HG02884 (cell line): Measurements from ENCODE around the gene DCLK1.

Experiments used
- ATAC-seq: cut with Tn5 transposase; IDR thresholded peaks from one replicate; pipeline ENCODE4 v1.9.1; 2021; ENCODE audit warnings: mild to moderate bottlenecking, moderate library complexity; ENCODE audit not compliant: unreplicated experiment

DCLK1 gene

DNA sequence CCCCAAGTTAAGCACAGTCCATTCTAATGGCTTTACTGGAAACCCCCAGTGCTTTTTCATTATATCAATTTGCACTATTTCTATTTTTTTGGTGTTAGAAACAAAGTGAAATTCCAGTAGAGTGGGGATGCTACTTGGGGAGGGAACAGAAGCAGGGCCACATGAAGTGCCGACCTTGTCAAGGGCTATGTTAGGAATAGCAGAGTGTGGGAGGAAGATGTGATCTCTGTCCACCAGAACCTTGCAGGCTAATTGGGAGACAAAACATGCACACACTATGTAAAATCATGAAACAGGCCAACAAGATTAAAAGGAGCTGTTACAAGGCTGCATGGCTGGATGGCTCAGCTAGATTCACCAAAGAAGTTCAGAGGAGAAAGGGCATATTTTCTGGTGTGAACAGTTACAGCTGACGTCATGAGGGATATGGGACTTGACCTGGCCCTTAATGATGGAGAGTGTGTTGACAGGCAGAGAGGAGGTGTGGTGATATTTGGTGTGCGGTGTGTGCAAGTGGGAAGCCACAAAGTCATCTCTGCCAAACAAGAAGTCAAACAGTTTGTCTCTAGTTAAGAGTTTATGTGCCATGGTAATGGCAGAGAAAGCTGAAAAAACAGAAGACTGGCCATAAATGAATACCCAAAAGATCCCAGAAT, 336.3 kb downstream of the DCLK1 start:
- ATAC-seq: no peak

DNA sequence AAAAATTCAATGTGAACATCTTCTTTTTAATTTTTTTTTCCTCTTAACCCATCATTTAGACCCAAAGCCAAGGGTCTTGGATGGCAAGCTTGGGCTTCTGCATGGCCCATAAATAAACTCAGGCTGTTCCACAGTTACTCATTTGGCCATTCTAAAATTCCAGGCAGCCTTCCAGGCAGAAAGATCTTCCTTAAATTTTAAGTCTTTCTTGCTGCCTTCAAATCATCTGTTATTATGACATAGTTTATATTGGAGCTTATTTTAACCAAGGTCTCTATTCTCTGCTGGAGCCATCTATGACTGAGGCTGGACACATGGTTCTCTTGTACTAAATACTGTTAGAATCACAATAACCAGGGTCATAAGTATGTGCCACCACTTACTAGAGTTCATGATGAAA, 337.4 kb downstream of the DCLK1 start:
- ATAC-seq: no peak

DNA sequence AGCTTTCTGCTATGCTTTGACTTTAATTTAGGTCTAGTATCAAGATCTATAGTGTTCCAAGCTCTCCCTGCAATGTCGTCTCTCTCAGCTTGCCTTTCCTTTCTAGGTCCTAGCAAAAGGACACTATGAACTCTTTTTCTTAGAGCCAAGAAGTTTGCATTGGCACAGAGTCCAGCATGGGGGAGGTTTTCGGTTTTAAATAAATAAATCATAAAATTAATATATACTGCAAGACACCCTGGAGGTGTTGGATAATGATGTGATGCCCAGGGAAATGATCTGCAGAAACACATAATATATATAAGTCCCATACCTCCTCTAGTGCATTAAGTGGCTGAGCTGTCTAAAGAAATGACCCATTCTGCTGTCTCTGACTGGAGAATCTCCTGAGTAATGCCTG, 338.3 kb downstream of the DCLK1 start:
- ATAC-seq: no peak

DNA sequence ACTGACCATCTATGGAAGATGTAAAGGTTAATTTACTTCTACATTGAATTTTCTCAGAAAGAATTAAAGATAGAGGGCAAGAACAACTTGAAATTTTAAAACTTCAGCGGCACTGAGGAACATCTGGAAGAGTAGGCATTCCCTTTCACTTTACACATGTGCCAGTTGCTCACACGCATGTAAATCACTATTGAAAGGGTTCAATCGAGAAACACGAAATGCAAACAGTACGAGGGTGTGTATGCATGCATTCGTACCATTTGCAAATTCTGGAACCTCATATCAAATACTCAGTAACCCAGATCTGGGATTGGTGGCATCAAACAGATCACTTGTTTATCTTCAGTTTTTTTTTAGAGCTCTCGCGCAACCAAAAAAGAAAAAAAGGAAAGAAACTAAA, 339.2 kb downstream of the DCLK1 start:
- ATAC-seq: no peak

DNA sequence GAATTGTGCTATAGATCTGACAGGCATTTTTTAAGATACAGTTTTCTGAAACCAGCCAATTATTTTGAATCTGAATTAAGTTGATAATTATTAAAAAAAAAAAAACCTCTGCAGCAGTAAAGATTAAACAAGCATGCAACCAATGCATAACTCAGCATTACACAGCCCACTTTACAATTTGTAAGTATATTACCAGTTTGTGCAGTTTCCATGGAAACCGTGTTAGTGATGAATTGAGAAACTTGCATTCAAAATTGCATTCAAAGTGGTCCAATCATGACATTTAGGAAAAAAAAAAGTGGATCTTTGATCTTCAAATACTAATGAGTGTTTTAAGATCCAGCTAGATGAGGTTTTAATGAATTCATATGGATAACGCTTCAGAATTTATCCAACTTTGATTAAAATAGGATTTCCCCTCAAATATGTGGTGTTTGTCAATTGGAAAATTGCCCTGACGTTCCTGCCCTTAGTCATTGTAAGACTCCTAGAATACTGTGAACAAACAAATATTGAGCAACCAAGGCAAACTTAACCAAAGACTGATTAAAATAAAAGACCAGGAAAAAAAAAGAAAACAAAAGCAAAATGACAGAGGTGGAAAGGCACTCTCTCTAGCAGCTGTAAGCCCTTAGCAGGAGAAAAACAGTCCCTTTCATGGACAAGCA, 339.9 kb downstream of the DCLK1 start:
- no peak for ATAC-seq

DNA sequence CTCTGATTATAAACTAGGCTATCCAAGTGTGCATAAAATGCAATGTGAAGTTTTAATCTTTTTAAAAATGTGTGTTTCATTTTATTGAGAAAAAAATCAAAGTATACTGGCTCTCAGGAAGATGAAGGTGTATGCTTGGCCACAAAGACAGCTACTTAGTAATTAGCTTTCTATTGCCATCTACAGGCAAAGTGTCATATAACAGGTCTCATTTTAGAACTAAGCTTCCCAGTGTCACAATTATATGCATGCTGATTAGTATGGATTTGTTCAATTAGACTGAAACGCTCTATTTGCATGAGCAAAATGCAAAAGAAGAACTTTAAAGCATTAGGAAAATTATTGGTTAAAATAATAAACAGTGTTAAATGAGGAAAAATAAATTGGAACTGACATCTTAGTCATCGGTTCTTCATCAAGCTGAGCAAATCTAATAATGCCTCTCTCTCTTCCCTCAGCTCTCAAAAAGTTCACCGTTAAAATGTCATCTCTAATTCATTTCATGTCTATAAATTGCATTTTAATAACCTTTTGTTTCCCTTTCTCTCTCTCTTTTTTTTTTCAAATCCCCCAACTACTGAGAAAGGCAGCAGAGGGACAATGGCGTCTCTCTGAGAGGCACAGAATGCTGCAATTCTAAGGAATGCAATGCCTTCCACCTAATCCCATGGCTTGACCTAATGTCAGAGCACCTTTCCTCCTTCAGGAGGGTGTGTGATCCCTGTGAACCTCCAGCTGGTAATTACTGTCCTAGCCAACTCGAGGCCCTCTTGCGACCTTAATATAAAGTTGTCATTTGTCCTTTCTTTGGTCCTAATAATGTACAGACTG, 341.6 kb downstream of the DCLK1 start:
- peak; percentile 79 for ATAC-seq

DNA sequence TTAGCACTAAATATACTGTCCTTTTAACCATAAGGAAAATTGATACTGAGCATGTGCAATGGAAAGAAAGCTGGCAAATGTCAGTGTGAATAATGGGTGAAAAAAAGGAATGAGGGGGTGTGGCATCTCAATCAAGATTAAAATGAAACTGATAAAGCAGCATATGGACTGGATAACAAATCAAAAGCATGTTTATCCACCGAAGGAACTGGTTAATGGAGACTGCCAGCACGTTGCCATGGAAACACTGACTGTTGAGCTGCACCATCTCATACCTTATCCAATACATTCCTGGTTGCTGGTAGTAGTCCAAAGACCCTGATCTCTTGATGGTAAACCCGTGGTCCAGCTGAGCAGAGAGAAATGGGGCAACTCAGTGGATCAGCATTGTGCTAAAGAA, 343.2 kb downstream of the DCLK1 start:
- ATAC-seq: no peak

DNA sequence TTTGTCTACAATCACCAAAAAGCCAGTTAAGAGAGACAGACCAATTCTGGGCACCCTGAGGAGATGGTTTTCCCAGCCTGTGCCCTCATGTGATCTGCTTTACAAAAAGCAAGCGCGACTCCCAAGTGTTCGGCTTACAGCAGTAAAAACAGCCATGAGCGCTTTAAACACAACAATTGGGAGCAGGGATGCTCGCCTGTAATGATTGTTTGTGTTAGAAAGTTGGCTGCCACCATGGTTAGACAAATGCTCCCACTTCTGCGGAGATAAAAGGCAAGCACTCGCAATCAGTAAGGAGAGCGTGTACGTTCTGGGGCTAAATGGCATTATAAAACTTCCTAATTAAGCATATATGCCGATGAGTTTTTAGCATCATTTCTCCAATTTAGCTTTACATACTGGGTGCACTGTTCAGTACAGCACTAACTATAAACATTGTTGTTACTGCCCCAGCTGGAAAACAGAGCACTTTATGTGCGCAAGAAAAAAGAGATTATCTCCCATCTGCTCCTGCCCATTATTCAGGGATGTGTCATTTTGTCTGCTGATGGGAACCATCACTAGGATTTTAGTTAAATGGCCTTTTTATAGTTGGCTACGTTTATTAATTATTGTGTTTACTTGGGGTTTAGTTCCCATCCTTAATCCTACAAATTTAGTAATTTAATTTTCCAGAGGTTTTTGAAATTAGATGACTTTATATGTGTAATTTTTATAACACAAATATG, 345.4 kb downstream of the DCLK1 start:
- no peak for ATAC-seq

DNA sequence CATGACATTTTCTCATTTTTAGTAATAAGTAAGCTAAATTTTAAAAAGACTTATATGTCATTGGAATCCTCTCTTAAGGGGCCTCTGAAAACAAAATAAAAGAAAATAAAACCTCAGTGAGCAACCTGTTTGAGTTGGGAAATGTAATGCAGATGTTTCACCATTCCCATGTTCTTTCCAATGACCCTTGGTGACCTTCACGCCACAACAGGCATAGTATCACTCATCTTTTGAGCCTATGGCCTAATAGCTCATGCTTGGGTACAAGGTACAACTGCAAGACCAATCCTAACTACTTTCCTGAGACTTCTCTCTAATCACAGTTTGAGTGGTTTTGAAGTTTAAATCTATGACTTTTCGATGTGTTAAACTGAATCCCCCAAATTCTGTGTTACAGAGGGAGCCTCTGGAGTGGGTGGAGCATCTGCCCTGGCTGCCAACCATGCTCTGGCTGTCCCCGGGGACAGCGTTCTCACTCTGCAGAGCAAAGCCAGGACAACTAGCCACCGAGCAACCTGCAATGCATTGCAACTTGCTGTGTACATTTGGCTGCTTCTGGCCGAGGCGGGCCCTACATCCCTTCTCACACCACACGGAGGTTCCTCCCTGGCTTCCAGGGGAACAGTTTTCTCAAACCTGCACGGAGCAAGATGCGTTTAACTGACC, 346.8 kb downstream of the DCLK1 start:
- ATAC-seq: no peak

DNA sequence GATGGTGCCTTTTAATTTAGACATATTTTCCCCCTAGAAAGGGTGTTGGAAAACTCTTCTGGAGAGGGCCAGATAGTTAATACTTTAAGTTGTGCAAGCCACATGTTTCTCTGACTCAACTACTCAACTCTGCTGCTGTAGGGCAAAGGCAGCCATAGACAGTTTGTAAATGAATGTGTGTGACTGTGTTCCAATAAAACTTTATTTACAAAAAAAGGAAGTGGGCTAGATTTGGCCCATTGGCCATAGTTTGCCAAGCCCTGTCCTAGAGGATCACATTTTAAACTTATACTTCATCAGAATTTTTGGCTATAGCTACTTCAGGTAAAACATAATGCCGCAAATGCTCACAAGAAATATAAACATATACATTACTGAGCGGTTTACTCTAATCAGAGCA, 348.4 kb downstream of the DCLK1 start:
- ATAC-seq: no peak

DNA sequence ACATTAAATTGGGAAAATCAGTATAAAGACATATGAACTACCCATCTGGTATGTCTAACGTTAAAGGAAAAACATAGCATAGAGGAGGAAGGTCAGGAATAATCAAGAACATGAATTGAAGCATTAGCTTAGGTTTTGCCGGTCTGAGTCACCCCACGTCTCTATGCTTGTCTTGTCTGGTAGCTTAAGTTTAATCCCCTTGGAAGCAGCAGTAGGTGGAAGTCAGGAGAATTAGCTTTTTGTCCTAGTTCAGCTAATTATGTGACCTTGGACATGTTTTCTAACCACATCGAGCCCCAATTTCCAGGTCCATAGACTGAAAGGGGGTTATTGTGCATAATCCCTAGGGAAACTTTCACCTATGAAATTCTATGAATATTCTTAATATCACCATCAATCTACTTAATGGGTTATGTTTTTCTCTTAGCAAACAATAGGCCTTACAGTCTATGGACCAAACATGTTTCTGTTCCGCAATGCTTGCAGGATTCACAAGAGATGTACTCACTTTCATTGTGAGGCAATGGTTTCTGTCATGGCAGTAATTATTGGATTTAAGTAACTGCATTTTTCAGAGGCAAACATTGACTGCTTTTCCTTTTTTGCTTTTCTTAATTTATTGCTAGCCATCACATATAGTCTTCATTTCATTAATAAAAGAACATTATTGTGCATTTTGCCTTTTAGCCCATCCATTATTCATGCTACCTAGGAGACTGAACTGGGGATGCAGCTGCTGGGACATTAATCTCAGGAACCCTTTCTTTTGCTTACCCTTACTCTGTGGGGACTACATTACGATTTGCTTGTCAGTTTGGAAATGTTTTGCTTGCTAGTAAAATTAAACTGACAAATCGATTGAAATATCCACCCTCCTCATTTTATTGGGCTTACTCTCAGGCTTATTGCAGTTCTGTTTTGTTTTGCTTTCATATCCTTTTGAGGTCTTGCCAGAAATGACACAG, 349.9 kb downstream of the DCLK1 start:
- no peak for ATAC-seq

DNA sequence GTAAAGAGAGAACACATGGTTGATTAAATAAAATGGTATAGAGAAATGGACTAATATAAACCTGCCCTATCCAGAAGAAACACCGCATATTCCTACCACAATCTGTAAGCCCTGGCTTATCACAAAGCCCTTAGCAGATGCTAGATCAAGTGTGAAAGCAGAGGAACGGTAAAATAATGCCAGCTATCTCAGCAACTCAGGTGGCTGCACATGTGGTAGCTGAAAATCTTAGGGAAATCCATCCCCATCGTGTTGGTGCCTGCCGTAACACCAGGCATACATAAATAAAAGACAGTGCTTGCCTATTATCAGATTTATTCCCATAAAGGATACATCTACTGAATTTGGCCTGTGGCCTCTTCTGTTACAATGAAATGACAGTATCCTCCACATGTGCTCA, 350.6 kb downstream of the DCLK1 start:
- no peak for ATAC-seq

DNA sequence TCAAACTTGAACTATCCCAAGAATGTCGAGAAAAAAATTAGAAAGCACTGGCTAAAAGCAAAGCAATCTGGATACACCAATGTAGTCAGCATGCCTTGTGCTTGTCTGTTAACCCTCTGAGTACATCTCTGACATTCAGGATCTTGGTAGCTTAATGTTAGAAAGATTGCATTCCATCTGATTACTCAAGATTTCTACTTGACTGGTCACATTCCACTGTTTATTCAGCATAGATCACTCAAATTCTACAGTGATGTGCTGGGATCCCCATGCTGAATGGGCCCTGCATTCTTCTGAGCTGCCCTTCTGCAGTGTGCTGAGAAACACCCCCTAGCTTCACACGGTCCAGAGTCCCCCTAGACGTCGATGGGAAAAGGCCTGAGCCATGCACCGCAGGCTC, 359.3 kb downstream of the DCLK1 start:
- ATAC-seq: no peak

DNA sequence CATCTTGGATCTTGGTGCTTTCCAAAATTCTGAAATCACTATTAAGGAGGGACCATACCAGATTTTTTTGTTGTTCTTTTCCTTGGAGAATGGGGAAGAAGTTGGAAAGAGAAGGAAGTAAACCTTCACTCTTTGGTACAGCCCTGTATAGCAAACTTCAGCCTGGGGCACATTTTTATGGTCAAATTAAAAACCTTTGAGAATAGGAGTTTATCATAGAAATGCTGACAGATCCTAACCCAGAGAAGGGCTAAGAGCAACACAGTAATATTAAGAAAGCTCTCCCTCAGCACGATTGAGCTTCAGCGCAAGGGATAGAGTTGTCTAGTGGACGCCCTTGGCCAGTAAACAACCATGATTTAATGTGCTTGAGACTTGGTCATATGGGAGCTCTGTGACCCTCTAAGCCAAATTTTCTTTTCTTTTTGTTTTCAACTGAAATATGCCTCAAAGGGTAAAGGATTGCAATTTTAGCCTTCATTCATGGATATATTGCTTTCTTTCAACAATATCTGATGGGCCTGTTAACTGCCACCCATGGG, 360.4 kb downstream of the DCLK1 start:
- no peak for ATAC-seq

DNA sequence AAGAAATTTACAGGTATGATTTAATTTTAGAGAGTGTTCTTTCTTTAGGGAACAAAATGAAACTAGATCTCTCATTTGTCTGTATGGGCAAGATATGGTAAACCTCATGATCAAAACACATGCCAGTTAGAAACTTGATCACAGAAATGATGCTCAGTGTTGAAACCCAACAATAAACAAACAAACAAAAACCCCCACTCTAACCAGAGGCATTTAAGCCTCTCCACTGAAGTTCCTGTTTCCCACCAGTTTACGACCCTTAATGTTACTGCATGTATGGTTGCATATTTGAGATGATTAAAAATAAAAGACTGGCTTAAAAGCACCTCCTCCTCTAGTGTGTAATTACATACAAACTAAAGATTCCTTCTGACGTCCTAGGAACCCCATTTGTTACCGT, 361.4 kb downstream of the DCLK1 start:
- ATAC-seq: no peak

DNA sequence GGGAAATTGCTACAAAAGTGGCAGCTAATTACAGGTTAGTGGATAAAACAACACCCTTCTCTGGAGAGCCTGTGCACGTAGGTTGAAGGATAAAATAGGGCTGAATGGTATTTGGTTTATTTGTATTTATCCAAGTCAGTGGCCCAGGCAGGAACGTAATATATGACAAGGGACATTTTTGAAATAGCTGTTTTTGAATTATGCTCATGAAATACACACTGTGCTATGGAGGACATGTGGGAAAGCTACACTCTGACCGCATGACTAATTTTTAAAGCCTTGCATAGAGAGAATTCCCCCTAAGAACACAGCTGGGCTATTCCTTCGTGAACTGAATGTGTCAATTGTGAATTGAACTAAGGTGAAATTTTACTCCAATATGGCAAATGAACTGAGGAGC, 362.6 kb downstream of the DCLK1 start:
- ATAC-seq: no peak

DNA sequence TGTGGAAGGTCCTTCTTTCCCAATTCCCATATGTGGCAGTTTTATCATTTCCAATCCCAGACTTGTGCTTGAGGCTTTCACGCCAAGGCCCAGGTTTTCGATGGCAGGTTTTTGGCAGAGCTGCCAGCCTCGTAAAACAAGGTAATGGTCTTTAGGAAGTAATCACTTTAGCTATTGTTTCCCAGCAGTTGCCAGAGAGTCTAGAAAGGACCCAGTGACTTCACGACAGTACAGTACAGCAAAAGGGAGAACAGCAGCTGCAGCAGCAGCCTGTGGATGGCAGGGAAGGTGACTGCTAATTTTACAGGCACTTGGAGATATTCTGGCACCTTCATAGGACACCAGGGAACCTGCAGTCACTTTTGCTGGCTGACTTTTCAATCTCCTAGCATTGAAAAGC, 363.1 kb downstream of the DCLK1 start:
- ATAC-seq: no peak

DNA sequence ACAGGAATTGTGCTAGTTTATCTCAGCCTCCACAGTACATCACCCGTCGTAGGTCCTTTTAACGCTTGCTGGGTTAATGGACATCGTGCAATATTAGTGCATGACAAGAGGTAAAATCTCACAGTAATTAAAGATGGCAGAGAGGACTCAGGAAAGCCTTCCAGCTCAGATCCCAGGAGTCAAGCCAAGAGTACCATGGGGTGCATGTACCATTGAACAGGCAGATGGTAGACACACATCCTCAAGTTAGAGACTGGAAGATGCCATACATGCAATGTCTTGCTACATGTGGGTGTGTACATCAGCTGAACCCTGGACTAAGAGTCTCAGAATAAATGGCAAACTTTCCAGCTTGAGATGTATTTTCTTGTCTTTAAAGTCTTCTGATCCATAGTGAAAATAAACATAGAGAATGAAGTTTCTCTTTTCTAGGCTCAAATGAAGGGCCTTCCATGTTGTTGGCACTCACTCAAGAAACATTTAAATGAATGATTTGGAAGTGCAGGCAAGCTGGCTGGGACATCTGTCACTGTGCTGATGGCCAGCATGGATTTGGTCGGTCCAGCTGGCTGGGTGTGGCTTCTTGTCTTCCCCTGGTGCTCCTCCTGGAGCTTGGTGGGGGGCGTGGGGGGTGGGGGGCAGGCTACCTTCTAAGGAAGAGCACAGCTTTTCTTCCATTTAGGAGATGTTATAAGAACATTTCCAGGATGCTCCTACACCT, 363.8 kb downstream of the DCLK1 start:
- ATAC-seq: no peak

DNA sequence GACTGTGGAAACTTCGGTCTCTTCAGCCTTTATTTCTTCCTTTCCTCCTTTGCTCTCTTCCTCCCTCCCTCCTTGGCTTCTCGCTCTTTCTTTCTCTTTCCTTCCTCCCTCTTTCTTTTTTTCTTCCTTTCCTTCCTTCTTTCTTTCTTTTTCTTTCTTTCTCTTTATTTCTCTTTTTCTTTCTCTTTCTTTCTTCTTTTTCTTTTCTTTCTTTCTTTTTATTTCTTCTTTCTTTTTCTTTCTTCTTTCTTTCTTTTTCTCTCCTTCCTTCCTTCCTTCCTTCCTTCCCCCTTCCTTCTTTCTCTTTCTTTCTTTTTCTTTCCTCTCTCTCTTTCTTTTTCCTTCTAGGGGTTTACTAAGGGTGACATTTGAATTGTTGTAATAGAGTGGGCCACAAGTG, 364.5 kb downstream of the DCLK1 start:
- no peak for ATAC-seq
